Endothelial cell of umbilical vein (primary cell): ENCODE results near the gene CDH23. TPM values are rescaled to one million over a fixed set of nuclear protein-coding genes. Genes with fewer than 3 reads are reported as not detected.
A peak's percentile ranks its signal among the peaks of the same experiment; 100 is the strongest.

Source experiments
- BruUV-seq: library from RNA; stranded (reverse); fragments of 400-500 nt; replicated peaks from 2 replicates; lab custom pipeline; 2021; lab: Mats Ljungman, UMichigan
- CTCF ChIA-PET: fragments of 300-600, 350-600 bp; sonication (Branson Sonifier 250); formaldehyde crosslinking; loops from one replicate; lab custom pipeline; 2021; ENCODE audit warnings: antibody characterized with exemption, inconsistent platforms; lab: Charles Lee
- POLR2A ChIA-PET: fragments of 300-600, 350-600 bp; sonication (Branson Sonifier 250); formaldehyde crosslinking; loops from one replicate; lab custom pipeline; 2021; ENCODE audit warnings: antibody characterized with exemption, inconsistent platforms; lab: Charles Lee
- DNase-seq: peaks from one replicate; pipeline ENCODE4 v3.0.0-alpha.2; 2011; ENCODE audit warnings: low read depth, low spot score
- FAIRE-seq: peaks from 2 replicates; lab custom pipeline; 2011; peaks lifted over from hg19 to GRCh38; lab: Jason Lieb, UNC
- H2AFZ ChIP-seq: 2 replicates; pipeline ENCODE4 v1.6.0; 2012; ENCODE audit warnings: low read depth, low read length, control low read depth, inconsistent platforms
- H3K27ac ChIP-seq: 2 replicates; pipeline ENCODE4 v1.5.1; 2011; ENCODE audit warnings: low read depth, mild to moderate bottlenecking, control low read depth, low read length, moderate library complexity; ENCODE audit not compliant: insufficient read depth
- H3K27me3 ChIP-seq, 2 experiments: 2 replicates each; pipeline versions ENCODE4 v1.6.0 to v1.6.1; 2011; ENCODE audit warnings: low read length in 2 of 2, mixed read lengths in 1 of 2; ENCODE audit not compliant: control insufficient read depth in 2 of 2, insufficient read depth in 2 of 2
- H3K36me3 ChIP-seq, 2 experiments: 2 replicates in 1 of 2; 3 replicates in 1 of 2; pipeline ENCODE4 v1.5.1; 2011; ENCODE audit warnings: low read length in 2 of 2, mild to moderate bottlenecking in 1 of 2, moderate library complexity in 1 of 2; ENCODE audit not compliant: control insufficient read depth in 2 of 2, insufficient read depth in 2 of 2; ENCODE audit errors: extremely low read depth in 1 of 2
- H3K4me1 ChIP-seq: 3 replicates; pipeline ENCODE4 v1.5.1; 2011; ENCODE audit warnings: mild to moderate bottlenecking, low read length; ENCODE audit not compliant: control insufficient read depth, insufficient read depth; ENCODE audit errors: extremely low read depth
- H3K4me2 ChIP-seq: 2 replicates; pipeline ENCODE4 v1.6.1; 2011; ENCODE audit warnings: low read length, control low read depth, mixed read lengths; ENCODE audit not compliant: insufficient read depth
- H3K4me3 ChIP-seq, 3 experiments: fragments of 200-600 bp in 1 of 3; sonication (generic), shearing (Covaris generic) in 1 of 3; replicated peaks in 1 of 3; 2 replicates each; pipeline ENCODE4 v1.5.1; 2011 to 2016; ENCODE audit warnings: control low read depth in 3 of 3, low read length in 3 of 3, mild to moderate bottlenecking in 2 of 3, inconsistent platforms in 1 of 3, low read depth in 1 of 3, moderate library complexity in 1 of 3; ENCODE audit not compliant: insufficient read depth in 1 of 3
- H3K79me2 ChIP-seq: 2 replicates; pipeline ENCODE4 v1.6.0; 2012; ENCODE audit warnings: low read length, inconsistent platforms; ENCODE audit not compliant: control insufficient read depth, insufficient read depth
- H3K9ac ChIP-seq: replicated peaks from 2 replicates; pipeline ENCODE3; 2011; ENCODE audit warnings: low read length, control low read depth; ENCODE audit not compliant: insufficient read depth; ENCODE audit errors: extremely low read depth
- H3K9me1 ChIP-seq: replicated peaks from 3 replicates; pipeline ENCODE4 v1.6.0; 2011; ENCODE audit warnings: mild to moderate bottlenecking, low read length; ENCODE audit not compliant: control insufficient read depth, insufficient read depth; ENCODE audit errors: extremely low read depth
- H3K9me3 ChIP-seq: replicated peaks from 2 replicates; pipeline ENCODE4 v1.5.1; 2012; ENCODE audit warnings: low read length, inconsistent platforms; ENCODE audit not compliant: control insufficient read depth, insufficient read depth
- H4K20me1 ChIP-seq: replicated peaks from 2 replicates; pipeline ENCODE3; 2011; ENCODE audit warnings: mild to moderate bottlenecking, low read length; ENCODE audit not compliant: control insufficient read depth, insufficient read depth; ENCODE audit errors: extremely low read depth
- CTCF ChIP-seq, 2 donors: IDR thresholded peaks; 1 replicate in 1 of 2; 2 replicates in 1 of 2; pipeline ENCODE4 v1.5.1; 2011; ENCODE audit warnings: low read length in 2 of 2, mild to moderate bottlenecking in 2 of 2, moderate library complexity in 2 of 2, control low read depth in 1 of 2, inconsistent platforms in 1 of 2, low read depth in 1 of 2; ENCODE audit not compliant: insufficient read depth in 1 of 2; ENCODE audit errors: extremely low read depth in 1 of 2
- EZH2 ChIP-seq: IDR thresholded peaks from 2 replicates; pipeline ENCODE4 v1.6.1; 2012; ENCODE audit warnings: borderline replicate concordance, low read depth, mild to moderate bottlenecking, moderate library complexity, low read length, inconsistent platforms; ENCODE audit not compliant: severe bottlenecking
- FOS ChIP-seq: IDR thresholded peaks from 2 replicates; pipeline ENCODE4 v1.6.1; 2011; ENCODE audit warnings: mild to moderate bottlenecking, low read length, moderate library complexity, borderline replicate concordance; ENCODE audit not compliant: insufficient read depth
- GATA2 ChIP-seq: IDR thresholded peaks from 2 replicates; pipeline ENCODE4 v1.7.0; 2011; ENCODE audit warnings: low read depth, mild to moderate bottlenecking, moderate library complexity, mixed read lengths, low read length; ENCODE audit not compliant: insufficient read length, insufficient read depth
- JUN ChIP-seq: IDR thresholded peaks from 2 replicates; pipeline ENCODE4 v1.6.1; 2011; ENCODE audit warnings: borderline replicate concordance, low read depth; ENCODE audit not compliant: insufficient read length, insufficient read depth
- MAX ChIP-seq: IDR thresholded peaks from 2 replicates; pipeline ENCODE4 v1.6.1; 2011; ENCODE audit not compliant: insufficient read depth, insufficient read length
- MYC ChIP-seq: IDR thresholded peaks from one replicate; pipeline ENCODE4 v1.6.1; 2011; ENCODE audit warnings: mild to moderate bottlenecking, low read depth, low read length
- POLR2A ChIP-seq: IDR thresholded peaks from 2 replicates; pipeline ENCODE4 v1.6.1; 2012; ENCODE audit warnings: low read depth, mild to moderate bottlenecking, control low read depth, low read length
- POLR2AphosphoS5 ChIP-seq: IDR thresholded peaks from 2 replicates; pipeline ENCODE4 v1.6.1; 2012; ENCODE audit warnings: low read depth, mild to moderate bottlenecking, control low read depth, low read length, moderate library complexity; ENCODE audit not compliant: insufficient read depth
- dilution Hi-C: fragments of 300-500 bp; cut with MboI; formaldehyde crosslinking; loops from one replicate; pipeline ENCODE4 v1.15.0; 2019; ENCODE audit warnings: low sequenced_read_pairs; ENCODE audit not compliant: extremely low pct_ligation_motif_present
- intact Hi-C: fragments of 100-400 bp; cut with micrococcal nuclease; formaldehyde crosslinking; loops from one replicate; pipeline ENCODE4 v1.10.0; 2022
- polyA plus RNA-seq, 4 experiments: library from polyadenylated mRNA; depleted of rRNA in 3 of 4; stranded (reverse) in 3 of 4; unstranded in 1 of 4; fragments of >200 nt; gene quantifications; 2 replicates each; pipeline versions ENCODE4 v1.2.1 to v1.2.3, GENCODE V29; 2011 to 2012; ENCODE audit warnings: missing spikeins in 1 of 4
- total RNA-seq: library from RNA; stranded (reverse); gene quantifications from 2 replicates; pipeline ENCODE4 v1.2.3, GENCODE V29; 2021

The CDH23 gene
- total and polyA plus RNA-seq, 2 donors (not counting 3 experiments of a cell fraction or from before 2014, with no cell fraction given) = not detected

- dilution Hi-C loops = no loop called here
- Histone ChIP-seq H3K27me3 (no peaks in the 10 kb centered on the region), H3K4me2 (no peak overlapping the region), H3K9me1 (no peaks in the 10 kb centered on the region), H3K4me1 (peaks cover 10% of the 10 kb centered on the region), H3K9ac (no peak overlapping the region), H3K9me3 (no peaks in the 10 kb centered on the region), H3K36me3 (no peaks in the 10 kb centered on the region), H3K79me2 (no peaks in the 10 kb centered on the region), H4K20me1 (no peaks in the 10 kb centered on the region), H2AFZ (no peak overlapping the region), H3K27ac (no peak overlapping the region), H3K4me3 (no peak overlapping the region)
- no TSS peak for BruUV-seq
- DNase-seq (no peak), FAIRE-seq (no peak)
- intact Hi-C loops = no loop called here
- no peak for TF ChIP-seq POLR2A
- TF ChIP-seq POLR2AphosphoS5 = no peak
- TF ChIP-seq FOS = no peak
- no peak for TF ChIP-seq CTCF (IDR thresholded peaks at IDR 0.05; ENCODE audit: extremely low read depth in 1 of 2, insufficient read depth in 1 of 2, low read depth in 1 of 2, low read length in 2 of 2)
- TF ChIP-seq JUN = no peak
- ChIA-PET CTCF (no interaction called here), POLR2A (no interaction called here)
Measured at GRCh38 chr10:71365366-71365765, 31.4 kb upstream of the CDH23 start.

DNA sequence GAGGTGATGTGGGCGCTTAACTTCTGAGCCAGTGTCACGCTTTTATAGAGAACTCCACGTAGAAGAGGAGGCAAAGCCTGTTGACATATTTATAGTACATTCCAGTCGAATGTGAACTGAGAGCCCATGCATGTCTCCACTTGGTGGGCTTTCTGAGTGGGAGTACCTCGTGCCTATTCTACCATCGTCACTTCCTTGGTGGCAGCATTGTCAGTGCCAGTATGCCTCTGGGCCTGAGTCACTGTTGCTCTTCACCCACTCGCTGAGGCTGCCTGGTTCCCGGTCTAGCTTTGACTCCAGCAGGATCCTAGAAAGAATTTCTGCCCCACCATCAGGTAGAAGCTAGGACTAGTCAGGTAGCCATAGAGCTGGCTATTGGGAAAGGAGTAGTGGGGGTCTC, 30.0 kb upstream of the CDH23 start:
- Histone ChIP-seq H3K79me2 (no peaks in the 10 kb centered on the region), H3K27ac (no peak overlapping the region), H3K27me3 (peaks cover 0 to 4% of the 10 kb centered on the region in 2 experiments), H3K36me3 (no peaks in the 10 kb centered on the region), H3K4me2 (no peak overlapping the region), H4K20me1 (no peaks in the 10 kb centered on the region), H3K4me3 (no peak overlapping the region), H3K9me1 (no peaks in the 10 kb centered on the region), H3K9ac (no peak overlapping the region), H3K9me3 (no peaks in the 10 kb centered on the region), H2AFZ (no peak overlapping the region), H3K4me1 (peaks cover 10% of the 10 kb centered on the region)
- TF ChIP-seq POLR2AphosphoS5 = no peak
- TF ChIP-seq CTCF (IDR thresholded peaks at IDR 0.05; ENCODE audit: extremely low read depth in 1 of 2, insufficient read depth in 1 of 2, low read depth in 1 of 2, low read length in 2 of 2) = no peak
- no peak for TF ChIP-seq POLR2A
- no peak for TF ChIP-seq MYC
- no peak for TF ChIP-seq EZH2
- no peak for TF ChIP-seq GATA2
- no peak for TF ChIP-seq FOS
- TF ChIP-seq JUN = no peak
- no peak for TF ChIP-seq MAX
- intact Hi-C loops = no loop called here
- POLR2A ChIA-PET = no interaction called here
- peak; percentile 37 for FAIRE-seq
- DNase-seq = no peak
- dilution Hi-C loops = no loop called here
- BruUV-seq = no TSS peak
- CTCF ChIA-PET = interaction anchor here (1.5 to 2.0 kb wide), 2 partner anchors 10 to 17 kb away, joined by 3 to 5 read pairs; no protein-coding TSS in a partner anchor
